H1 (cell line): Measurements from ENCODE around the gene BCKDHB. TPM values are rescaled to one million over a fixed set of nuclear protein-coding genes. Genes with fewer than 3 reads are reported as not detected.

Source experiments
- BCL11A ChIP-seq, 2 experiments: IDR thresholded peaks; one replicate each; pipeline ENCODE4 v1.6.1; 2011; ENCODE audit warnings: low read depth in 2 of 2, low read length in 2 of 2, mild to moderate bottlenecking in 2 of 2
- BRCA1 ChIP-seq: IDR thresholded peaks from 2 replicates; pipeline ENCODE4 v1.6.1; 2012; ENCODE audit warnings: low read depth, low read length, improper control_type of control experiment
- CHD7 ChIP-seq: fragments of 300-600 bp; sonication (generic); IDR thresholded peaks from 2 replicates; pipeline ENCODE4 v1.7.1; 2012; ENCODE audit warnings: low read length, moderate library complexity, mild to moderate bottlenecking, inconsistent platforms; ENCODE audit not compliant: insufficient replicate concordance
- CTBP2 ChIP-seq: IDR thresholded peaks from 2 replicates; pipeline ENCODE4 v1.7.0; 2011; ENCODE audit warnings: borderline replicate concordance, mild to moderate bottlenecking, moderate library complexity, mixed read lengths, low read length; ENCODE audit not compliant: insufficient read depth, insufficient read length
- KDM4A ChIP-seq: IDR thresholded peaks from one replicate; pipeline ENCODE4 v1.7.1; 2012; ENCODE audit warnings: low read depth, mild to moderate bottlenecking, moderate library complexity, low read length, inconsistent platforms; ENCODE audit not compliant: severe bottlenecking
- polyA plus RNA-seq, 7 experiments: library from polyadenylated mRNA; depleted of rRNA in 3 of 7; stranded (reverse) in 5 of 7; unstranded in 2 of 7; fragments of >200 nt in 5 of 7; fragments of 200-250 nt in 2 of 7; gene quantifications; 1 replicate in 5 of 7; 2 replicates in 1 of 7; 4 replicates in 1 of 7; pipeline versions ENCODE4 v1.2.1 to v1.2.3, GENCODE V29; 2011 to 2013; ENCODE audit warnings: missing spikeins in 2 of 7, mixed read lengths in 2 of 7
- total RNA-seq: library from RNA; stranded (reverse); fragmentation: NEBNext Ultra II Directional; extraction: Animal tissue kit (Norgen Biotek cat#: 25700); gene quantifications from 2 replicates; pipeline ENCODE4 v1.2.1, GENCODE V29; 2021
- TF ChIP-seq, protein P1 (sequence below): IDR thresholded peaks from 2 replicates; pipeline ENCODE4 v1.6.1; 2012; ENCODE audit warnings: low read length, inconsistent platforms

Gene BCKDHB
- total and polyA plus RNA-seq, 2 of the 8 experiments (the other 6 are each of a cell fraction or from before 2014, with no cell fraction given) = 22.1 to 30.8 TPM

GRCh38 chr6:80211286-80211685 is 104.8 kb downstream of the BCKDHB start (continued):
- no peak for TF ChIP-seq CHD7
- TF ChIP-seq, protein P1, sequence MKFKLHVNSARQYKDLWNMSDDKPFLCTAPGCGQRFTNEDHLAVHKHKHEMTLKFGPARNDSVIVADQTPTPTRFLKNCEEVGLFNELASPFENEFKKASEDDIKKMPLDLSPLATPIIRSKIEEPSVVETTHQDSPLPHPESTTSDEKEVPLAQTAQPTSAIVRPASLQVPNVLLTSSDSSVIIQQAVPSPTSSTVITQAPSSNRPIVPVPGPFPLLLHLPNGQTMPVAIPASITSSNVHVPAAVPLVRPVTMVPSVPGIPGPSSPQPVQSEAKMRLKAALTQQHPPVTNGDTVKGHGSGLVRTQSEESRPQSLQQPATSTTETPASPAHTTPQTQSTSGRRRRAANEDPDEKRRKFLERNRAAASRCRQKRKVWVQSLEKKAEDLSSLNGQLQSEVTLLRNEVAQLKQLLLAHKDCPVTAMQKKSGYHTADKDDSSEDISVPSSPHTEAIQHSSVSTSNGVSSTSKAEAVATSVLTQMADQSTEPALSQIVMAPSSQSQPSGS = no peak
- no peak for TF ChIP-seq BRCA1
- no peak for TF ChIP-seq KDM4A
- TF ChIP-seq CTBP2 = no peak
- TF ChIP-seq BCL11A (IDR thresholded peaks at IDR 0.05; ENCODE audit: low read depth in 2 of 2, low read length in 2 of 2) = no peak
